ENCODE results near the gene TIGD2.

TIGD2 gene

DNA sequence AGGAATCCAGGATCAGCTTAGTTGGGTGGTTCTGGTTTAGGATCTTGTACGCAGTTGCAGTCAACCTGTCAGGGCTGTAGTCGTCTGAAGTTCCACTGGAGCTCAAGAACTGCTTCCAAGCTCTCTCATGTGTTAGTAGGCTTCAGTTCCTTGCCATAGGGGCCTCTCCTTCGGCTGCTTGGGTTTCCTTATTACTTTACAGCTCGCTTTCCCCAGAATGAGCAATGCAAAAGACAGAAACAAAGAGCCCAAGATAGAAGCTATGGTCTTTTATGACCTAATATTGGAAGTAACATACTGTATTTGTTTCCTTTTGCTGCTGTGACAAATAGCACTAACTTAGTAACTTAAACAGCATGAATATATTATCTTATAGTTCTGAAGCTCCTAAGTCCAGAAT is 51.7 kb downstream of the TIGD2 start:
- DNase-seq (ENCODE audit: low read depth): no peak

DNA sequence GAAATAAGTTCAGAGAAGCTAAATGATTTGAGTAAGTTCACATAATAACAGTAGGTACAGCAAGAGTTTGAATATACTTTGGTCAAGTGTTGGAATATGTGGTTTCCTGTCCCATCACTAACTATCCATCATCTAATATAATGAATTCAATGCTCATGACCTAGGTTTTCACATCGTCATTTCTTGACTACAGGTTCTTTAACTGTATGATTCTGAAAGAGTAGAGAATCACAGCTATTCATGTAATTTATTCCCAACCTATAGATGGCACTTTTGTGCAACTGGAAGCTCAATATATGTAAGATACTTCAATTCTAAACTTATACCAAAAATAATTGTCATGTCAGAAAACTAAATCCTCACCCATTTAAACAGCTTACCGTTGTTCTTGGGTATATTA is 53.1 kb downstream of the TIGD2 start:
- DNase-seq (ENCODE audit: low read depth): no peak

All from stimulated activated CD8-positive, alpha-beta memory T cell treated with anti-CD3 and anti-CD28 coated beads, Interleukin-12 subunit alpha, Interleukin-12 subunit beta, amount 100 ng/mL, for 1 hour (primary cell).